Skeletal muscle tissue (tissue), 4 donors: ENCODE data around the gene PRDX2. TPM values are rescaled to one million over a fixed set of nuclear protein-coding genes. Genes with fewer than 3 reads are reported as not detected.

ENCODE experiments used
- H3K27ac ChIP-seq: one replicate; pipeline ENCODE4 v1.7.0; 2013; ENCODE audit warnings: mild to moderate bottlenecking, low read depth, low read length, inconsistent platforms
- H3K27me3 ChIP-seq, 3 donors: one replicate each; pipeline ENCODE4 v1.7.0; 2013; ENCODE audit warnings: low read length in 3 of 3; ENCODE audit not compliant: control insufficient read depth in 3 of 3, insufficient read depth in 3 of 3
- H3K36me3 ChIP-seq, 3 donors: one replicate each; pipeline ENCODE4 v1.7.0; 2013; ENCODE audit warnings: low read length in 3 of 3; ENCODE audit not compliant: control insufficient read depth in 3 of 3, insufficient read depth in 3 of 3
- H3K4me1 ChIP-seq, 3 donors: one replicate each; pipeline ENCODE4 v1.7.0; 2013; ENCODE audit warnings: low read length in 3 of 3, mild to moderate bottlenecking in 3 of 3; ENCODE audit not compliant: control insufficient read depth in 3 of 3, insufficient read depth in 3 of 3
- H3K4me3 ChIP-seq, 3 donors: one replicate each; pipeline ENCODE4 v1.7.0; 2013; ENCODE audit warnings: low read length in 3 of 3
- H3K9ac ChIP-seq, 3 donors: one replicate each; pipeline ENCODE4 v1.7.0; 2013; ENCODE audit warnings: low read length in 3 of 3, mild to moderate bottlenecking in 3 of 3, moderate library complexity in 2 of 3, low read depth in 1 of 3
- H3K9me3 ChIP-seq, 3 donors: one replicate each; pipeline ENCODE4 v1.7.0; 2013; ENCODE audit warnings: low read length in 3 of 3; ENCODE audit not compliant: control insufficient read depth in 3 of 3
- total RNA-seq: library from RNA; depleted of rRNA; stranded (reverse); fragments of >200 nt; gene quantifications from one replicate; pipeline ENCODE4 v1.2.3, GENCODE V29; 2014
- donor health status: Osteomylitis.

The PRDX2 gene
- total RNA-seq, 1 donor from 2014 or later: 207 TPM

- H3K4me1 ChIP-seq: peaks cover 2 to 9% (median 4%) of the 10 kb centered on the region in 3 donors
- H3K27ac ChIP-seq: no peak overlapping the region
- H3K36me3 ChIP-seq: no peaks in the 10 kb centered on the region
- peaks cover 89 to 95% (median 90%) of the 10 kb centered on the region in 3 donors for H3K27me3 ChIP-seq
- no peak overlapping the region for H3K4me3 ChIP-seq
- H3K9ac ChIP-seq: no peak overlapping the region
- no peaks in the 10 kb centered on the region for H3K9me3 ChIP-seq
Measured at GRCh38 chr19:12838886-12839756, 37.5 kb upstream of the PRDX2 start.

- H3K4me1 ChIP-seq: peaks cover 4 to 9% (median 5%) of the 10 kb centered on the region in 3 donors
- H3K27me3 ChIP-seq: peaks cover 86 to 92% (median 87%) of the 10 kb centered on the region in 3 donors
- no peaks in the 10 kb centered on the region for H3K36me3 ChIP-seq
- no peak within 1 kb of the TSS for H3K9ac ChIP-seq
- H3K27ac ChIP-seq: no peak within 1 kb of the TSS
- H3K4me3 ChIP-seq: no peak within 1 kb of the TSS
- no peaks in the 10 kb centered on the region for H3K9me3 ChIP-seq
Measured at GRCh38 chr19:12838182-12838885, 36.7 kb upstream of the PRDX2 start, which contains the start of gene MAST1. Gene MAST1, plus strand, starts transcription at chr19:12838515. Its CDS starts 58 bp downstream, at chr19:12838573.

GRCh38 chr19:12837225-12837624, 35.6 kb upstream of the PRDX2 start:
- H3K9ac ChIP-seq: no peak overlapping the region
- peaks cover 89 to 92% (median 89%) of the 10 kb centered on the region in 3 donors for H3K27me3 ChIP-seq
- H3K27ac ChIP-seq: no peak overlapping the region
- no peaks in the 10 kb centered on the region for H3K9me3 ChIP-seq
- peaks cover 4 to 9% (median 8%) of the 10 kb centered on the region in 3 donors for H3K4me1 ChIP-seq
- no peaks in the 10 kb centered on the region for H3K36me3 ChIP-seq
- H3K4me3 ChIP-seq: no peak overlapping the region

- H3K27me3 ChIP-seq: peaks cover 89 to 92% (median 90%) of the 10 kb centered on the region in 3 donors
- no peaks in the 10 kb centered on the region for H3K9me3 ChIP-seq
- H3K36me3 ChIP-seq: no peaks in the 10 kb centered on the region
- H3K27ac ChIP-seq: no peak overlapping the region
- H3K4me3 ChIP-seq: no peak overlapping the region
- peaks cover 4 to 9% (median 8%) of the 10 kb centered on the region in 3 donors for H3K4me1 ChIP-seq
- no peak overlapping the region for H3K9ac ChIP-seq
Measured at GRCh38 chr19:12836529-12836863, 34.9 kb upstream of the PRDX2 start.

GRCh38 chr19:12834976-12835757, 33.6 kb upstream of the PRDX2 start:
- Histone ChIP-seq H3K27me3 (peaks cover 88 to 92% (median 90%) of the 10 kb centered on the region in 3 donors), H3K9ac (no peak overlapping the region), H3K27ac (no peak overlapping the region)

GRCh38 chr19:12834566-12834943, 33.0 kb upstream of the PRDX2 start, which contains the start of gene RTBDN:
Gene RTBDN, minus strand, starts transcription at chr19:12834579. Its CDS starts 4,600 bp downstream, at chr19:12829979.
- Histone ChIP-seq H3K4me3 (peak within 1 kb of the TSS in 1 of 3 donors; percentile 6), H3K4me1 (peaks cover 0 to 5% (median 0%) of the 10 kb centered on the region in 3 donors), H3K27ac (no peak within 1 kb of the TSS), H3K27me3 (peaks cover 90 to 92% (median 90%) of the 10 kb centered on the region in 3 donors), H3K9ac (no peak within 1 kb of the TSS), H3K9me3 (no peaks in the 10 kb centered on the region), H3K36me3 (no peaks in the 10 kb centered on the region)

More at GRCh38 chr19:12834976-12835757, 33.6 kb upstream of the PRDX2 start:
- H3K4me1 ChIP-seq: peaks cover 0 to 5% (median 0%) of the 10 kb centered on the region in 3 donors
- H3K4me3 ChIP-seq: no peak overlapping the region
- H3K36me3 ChIP-seq: no peaks in the 10 kb centered on the region
- H3K9me3 ChIP-seq: no peaks in the 10 kb centered on the region

GRCh38 chr19:12833738-12834565, 32.4 kb upstream of the PRDX2 start:
- Histone ChIP-seq H3K4me1 (peaks cover 0 to 5% (median 0%) of the 10 kb centered on the region in 3 donors), H3K9me3 (no peaks in the 10 kb centered on the region), H3K27me3 (peaks cover 85 to 92% (median 86%) of the 10 kb centered on the region in 3 donors), H3K4me3 (peak overlapping the region in 1 of 3 donors; percentile 6), H3K9ac (no peak overlapping the region), H3K27ac (no peak overlapping the region), H3K36me3 (no peaks in the 10 kb centered on the region)

GRCh38 chr19:12833418-12833737, 31.8 kb upstream of the PRDX2 start:
- no peak overlapping the region for H3K9ac ChIP-seq
- H3K4me3 ChIP-seq: no peak overlapping the region
- H3K27me3 ChIP-seq: peaks cover 87 to 93% (median 88%) of the 10 kb centered on the region in 3 donors
- no peaks in the 10 kb centered on the region for H3K9me3 ChIP-seq
- no peaks in the 10 kb centered on the region for H3K36me3 ChIP-seq
- H3K27ac ChIP-seq: no peak overlapping the region
- H3K4me1 ChIP-seq: peaks cover 0 to 5% (median 0%) of the 10 kb centered on the region in 3 donors

- no peak overlapping the region for H3K27ac ChIP-seq
Measured at GRCh38 chr19:12828494-12828893, 26.9 kb upstream of the PRDX2 start.

More at GRCh38 chr19:12828494-12828893, 26.9 kb upstream of the PRDX2 start:
- peak overlapping the region in 1 of 3 donors; percentile 14 for H3K4me3 ChIP-seq
- peaks cover 70 to 88% (median 71%) of the 10 kb centered on the region in 3 donors for H3K27me3 ChIP-seq
- H3K4me1 ChIP-seq: peaks cover 0 to 3% (median 0%) of the 10 kb centered on the region in 3 donors
- no peaks in the 10 kb centered on the region for H3K9me3 ChIP-seq
- no peak overlapping the region for H3K9ac ChIP-seq
- H3K36me3 ChIP-seq: no peaks in the 10 kb centered on the region
